Measurements from ENCODE around the gene HGFAC.

GRCh38 chr4:3427706-3428446 lies 13.9 kb upstream of the HGFAC start:
- TF ChIP-seq EZH2 (IDR thresholded peaks at IDR 0.05; ENCODE audit: insufficient read depth, poor library complexity, severe bottlenecking) = no peak
- no peak for TF ChIP-seq EZH2phosphoT487 (IDR thresholded peaks at IDR 0.05; ENCODE audit: insufficient read depth, low read depth)

Measured in GM23248 (cell line).